HG03196 (cell line): ENCODE results near the gene CT45A8.
"Not testable (repeated sequence)": the region's sequence is repeated elsewhere in the genome, so short reads cannot be mapped to it uniquely, and the experiment has no call there.

Source experiments
- ATAC-seq: cut with Tn5 transposase; IDR thresholded peaks from one replicate; pipeline ENCODE4 v1.9.1; 2021; ENCODE audit not compliant: unreplicated experiment

Gene CT45A8

GRCh38 chrX:135854438-135854837 is at the start of gene CT45A8:
Gene CT45A8, minus strand, starts transcription at chrX:135854538. Its CDS starts 3,755 bp downstream, at chrX:135850783.
- ATAC-seq = not testable (repeated sequence)

- no peak for ATAC-seq
Measured at GRCh38 chrX:135893294-135893817, 39.0 kb upstream of the CT45A8 start, which contains the start of the genes CT45A10 and SAGE1. Gene CT45A10, minus strand, starts transcription at chrX:135893444. Its CDS starts 8,100 bp downstream, at chrX:135885344. Gene SAGE1, plus strand, starts transcription at chrX:135893716. Its CDS starts 2,527 bp downstream, at chrX:135896243.

- ATAC-seq = no peak
Measured at GRCh38 chrX:135892781-135893180, 38.4 kb upstream of the CT45A8 start.

GRCh38 chrX:135890087-135890585 is 35.8 kb upstream of the CT45A8 start:
- no peak for ATAC-seq

GRCh38 chrX:135888976-135889375 is 34.6 kb upstream of the CT45A8 start:
- not testable (repeated sequence) for ATAC-seq

GRCh38 chrX:135888230-135888629 is 33.9 kb upstream of the CT45A8 start:
- not testable (repeated sequence) for ATAC-seq

- ATAC-seq = not testable (repeated sequence)
Measured at GRCh38 chrX:135882741-135883140, 28.4 kb upstream of the CT45A8 start.

- not testable (repeated sequence) for ATAC-seq
Measured at GRCh38 chrX:135871712-135872111, 17.4 kb upstream of the CT45A8 start, which contains the start of gene CT45A9. Gene CT45A9, minus strand, starts transcription at chrX:135871812. Its CDS starts 3,751 bp downstream, at chrX:135868061.

GRCh38 chrX:135837180-135837579 is 17.2 kb downstream of the CT45A8 start, which contains the start of gene CT45A7:
Gene CT45A7, minus strand, starts transcription at chrX:135837280. Its CDS starts 3,747 bp downstream, at chrX:135833533.
- ATAC-seq = not testable (repeated sequence)

GRCh38 chrX:135819912-135820311 is 34.4 kb downstream of the CT45A8 start, which contains the start of gene CT45A2:
Gene CT45A2, minus strand, starts transcription at chrX:135820012. Its CDS starts 3,747 bp downstream, at chrX:135816265.
- not testable (repeated sequence) for ATAC-seq

GRCh38 chrX:135802687-135803086 is 51.7 kb downstream of the CT45A8 start, which contains the start of gene CT45A6:
Gene CT45A6, minus strand, starts transcription at chrX:135802787. Its CDS starts 3,794 bp downstream, at chrX:135798993.
- not testable (repeated sequence) for ATAC-seq
